ENCODE data around the gene MKNK1.

Gene MKNK1

DNA sequence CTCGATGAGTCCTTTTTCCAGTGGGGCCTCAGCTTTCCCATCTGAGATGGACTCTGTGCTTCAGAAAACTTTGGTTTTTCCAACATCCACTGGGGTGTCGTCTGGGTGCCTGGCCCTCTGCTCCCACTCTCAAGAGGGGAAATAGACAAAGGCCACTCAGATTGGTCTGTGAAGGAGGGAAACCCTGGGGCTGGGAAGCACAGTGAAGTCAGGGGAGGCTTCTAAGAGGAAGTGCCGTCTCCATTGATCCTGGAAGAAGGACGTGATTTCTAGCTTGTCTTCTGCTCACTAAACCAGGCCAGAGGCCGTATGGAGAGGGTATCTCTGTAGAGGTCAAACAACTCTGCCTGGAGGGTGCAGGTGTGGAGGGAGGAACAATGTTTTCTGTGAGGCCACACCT, 57.9 kb downstream of the MKNK1 start:
- H3K27me3 ChIP-seq (ENCODE audit: insufficient read depth, poor library complexity, severe bottlenecking) = peaks cover 20% of the 10 kb centered on the region
- no peaks in the 10 kb centered on the region for H3K36me3 ChIP-seq (ENCODE audit: low read depth)
- DNase-seq (ENCODE audit: low spot score) (no peak), ATAC-seq (ENCODE audit: low read depth) (no peak)
- H3K9me3 ChIP-seq (ENCODE audit: severe bottlenecking) = no peaks in the 10 kb centered on the region
- no peak overlapping the region for H3K27ac ChIP-seq (ENCODE audit: poor library complexity, severe bottlenecking)
- TF ChIP-seq, protein P1, sequence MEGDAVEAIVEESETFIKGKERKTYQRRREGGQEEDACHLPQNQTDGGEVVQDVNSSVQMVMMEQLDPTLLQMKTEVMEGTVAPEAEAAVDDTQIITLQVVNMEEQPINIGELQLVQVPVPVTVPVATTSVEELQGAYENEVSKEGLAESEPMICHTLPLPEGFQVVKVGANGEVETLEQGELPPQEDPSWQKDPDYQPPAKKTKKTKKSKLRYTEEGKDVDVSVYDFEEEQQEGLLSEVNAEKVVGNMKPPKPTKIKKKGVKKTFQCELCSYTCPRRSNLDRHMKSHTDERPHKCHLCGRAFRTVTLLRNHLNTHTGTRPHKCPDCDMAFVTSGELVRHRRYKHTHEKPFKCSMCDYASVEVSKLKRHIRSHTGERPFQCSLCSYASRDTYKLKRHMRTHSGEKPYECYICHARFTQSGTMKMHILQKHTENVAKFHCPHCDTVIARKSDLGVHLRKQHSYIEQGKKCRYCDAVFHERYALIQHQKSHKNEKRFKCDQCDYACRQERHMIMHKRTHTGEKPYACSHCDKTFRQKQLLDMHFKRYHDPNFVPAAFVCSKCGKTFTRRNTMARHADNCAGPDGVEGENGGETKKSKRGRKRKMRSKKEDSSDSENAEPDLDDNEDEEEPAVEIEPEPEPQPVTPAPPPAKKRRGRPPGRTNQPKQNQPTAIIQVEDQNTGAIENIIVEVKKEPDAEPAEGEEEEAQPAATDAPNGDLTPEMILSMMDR (IDR thresholded peaks at IDR 0.05; ENCODE audit: poor library complexity, severe bottlenecking) = no peak
- no peak overlapping the region for H3K4me3 ChIP-seq (ENCODE audit: severe bottlenecking)
- no peaks in the 10 kb centered on the region for H3K4me1 ChIP-seq (ENCODE audit: insufficient read depth, poor library complexity, severe bottlenecking)

DNA sequence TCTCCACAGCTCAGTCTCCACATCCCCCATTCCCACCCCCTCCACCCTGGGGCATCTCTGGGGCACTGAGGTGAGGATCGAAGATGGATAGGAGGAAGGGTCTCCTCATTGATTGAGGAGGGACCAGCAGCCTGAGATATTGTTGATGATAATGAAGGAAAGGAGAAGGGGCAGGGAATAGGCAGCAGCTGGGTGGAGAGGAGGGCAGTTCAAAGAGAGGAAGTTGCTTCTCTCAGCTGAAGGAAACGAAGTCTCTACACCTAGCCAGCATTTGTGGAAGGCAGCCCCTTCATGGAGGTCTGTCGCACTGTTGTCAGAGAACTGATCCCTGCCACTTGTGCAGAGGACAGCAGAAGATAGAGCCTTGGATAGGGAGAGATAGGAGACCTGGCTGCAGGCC, 58.3 kb downstream of the MKNK1 start:
- Histone ChIP-seq H3K27me3 (ENCODE audit: insufficient read depth, poor library complexity, severe bottlenecking) (peaks cover 20% of the 10 kb centered on the region), H3K4me1 (ENCODE audit: insufficient read depth, poor library complexity, severe bottlenecking) (no peaks in the 10 kb centered on the region), H3K36me3 (ENCODE audit: low read depth) (no peaks in the 10 kb centered on the region), H3K9me3 (ENCODE audit: severe bottlenecking) (no peaks in the 10 kb centered on the region), H3K4me3 (ENCODE audit: severe bottlenecking) (no peak overlapping the region), H3K27ac (ENCODE audit: poor library complexity, severe bottlenecking) (no peak overlapping the region)
- DNase-seq (ENCODE audit: low spot score) (no peak), ATAC-seq (ENCODE audit: low read depth) (no peak)
- TF ChIP-seq, protein P1 (IDR thresholded peaks at IDR 0.05; ENCODE audit: poor library complexity, severe bottlenecking) = no peak

DNA sequence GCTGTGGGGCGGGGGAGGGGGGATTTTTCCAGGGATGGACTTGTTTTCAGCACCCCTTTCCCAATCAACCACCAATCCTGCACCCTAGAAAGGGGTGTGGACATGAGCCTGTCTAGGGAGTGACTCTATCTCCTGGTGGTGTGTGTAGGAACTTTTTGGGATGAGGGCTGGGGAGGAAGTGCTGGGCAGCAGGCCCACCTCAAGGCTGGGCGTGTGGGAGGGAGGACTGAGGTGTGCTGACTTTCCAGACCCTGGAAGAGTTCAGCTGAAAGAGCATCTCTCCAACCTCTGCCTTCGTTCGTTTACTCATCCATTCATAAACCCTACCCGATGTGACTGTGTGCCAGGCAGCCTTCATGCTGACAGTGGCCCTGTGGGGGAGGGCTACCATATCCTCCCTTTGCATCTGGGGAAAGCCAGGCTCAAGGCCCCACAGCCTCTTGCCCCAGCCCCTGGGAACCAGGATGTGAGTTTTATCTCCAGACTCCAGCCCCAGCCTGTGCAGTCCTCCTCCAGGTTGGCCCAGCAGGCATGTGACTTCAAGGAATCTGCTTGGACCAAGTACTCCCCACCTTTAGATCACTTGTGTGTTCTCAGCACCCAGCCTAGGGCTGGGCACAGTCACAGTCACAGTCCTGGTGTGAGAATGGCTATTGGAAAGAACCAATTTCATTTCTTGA, 59.4 kb downstream of the MKNK1 start:
- H3K27ac ChIP-seq (ENCODE audit: poor library complexity, severe bottlenecking) = no peak overlapping the region
- no peak for DNase-seq (ENCODE audit: low spot score)

DNA sequence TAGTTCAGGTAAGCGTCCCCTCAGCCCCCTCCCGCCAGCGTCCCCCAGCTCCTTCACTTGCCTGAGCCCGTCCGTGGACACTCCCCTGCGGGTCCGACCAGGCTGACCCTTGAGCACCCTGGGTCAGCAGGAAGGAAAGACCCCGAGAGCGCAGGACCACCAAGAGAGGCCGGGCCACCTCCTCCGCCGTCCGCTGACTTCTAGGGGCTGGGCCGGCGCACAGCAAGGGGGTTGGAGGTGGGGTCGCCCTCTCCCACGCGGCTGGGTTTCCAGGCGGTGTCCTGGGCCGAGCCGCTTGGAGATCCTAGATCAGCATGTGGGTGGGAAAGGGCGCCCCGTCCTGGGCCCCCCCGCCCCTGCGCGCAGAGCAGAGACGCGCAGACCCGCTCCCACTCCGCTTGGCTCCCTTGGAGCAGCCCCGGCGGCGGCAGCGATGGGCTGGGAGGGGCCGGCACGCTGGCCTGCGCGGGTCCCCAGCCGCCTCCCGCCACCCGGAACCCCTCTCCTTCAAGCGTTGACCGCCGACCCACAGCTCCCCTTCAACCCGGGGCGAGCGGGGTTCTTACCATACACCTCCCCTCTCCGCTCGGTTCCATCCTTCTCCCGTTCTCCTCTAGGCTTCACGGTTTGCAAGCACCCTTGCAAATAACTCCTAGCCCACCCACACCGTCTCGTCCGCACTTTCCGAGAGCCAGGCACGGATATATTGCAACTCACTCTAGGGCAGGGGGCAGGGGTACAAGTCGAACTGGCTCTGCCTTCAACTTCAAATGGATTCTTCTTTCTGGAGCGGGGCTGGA, 60.1 kb downstream of the MKNK1 start:
- ATAC-seq (ENCODE audit: low read depth) (no peak), DNase-seq (ENCODE audit: low spot score) (no peak)
- Histone ChIP-seq H3K4me3 (ENCODE audit: severe bottlenecking) (no peak overlapping the region), H3K27me3 (ENCODE audit: insufficient read depth, poor library complexity, severe bottlenecking) (peaks cover 20% of the 10 kb centered on the region), H3K36me3 (ENCODE audit: low read depth) (no peaks in the 10 kb centered on the region), H3K27ac (ENCODE audit: poor library complexity, severe bottlenecking) (no peak overlapping the region), H3K9me3 (ENCODE audit: severe bottlenecking) (no peaks in the 10 kb centered on the region), H3K4me1 (ENCODE audit: insufficient read depth, poor library complexity, severe bottlenecking) (no peaks in the 10 kb centered on the region)
- TF ChIP-seq, protein P1 (IDR thresholded peaks at IDR 0.05; ENCODE audit: poor library complexity, severe bottlenecking) = no peak

More for the DNA sequence above, 59.4 kb downstream of the MKNK1 start:
- H3K4me1 ChIP-seq (ENCODE audit: insufficient read depth, poor library complexity, severe bottlenecking) = no peaks in the 10 kb centered on the region
- H3K27me3 ChIP-seq (ENCODE audit: insufficient read depth, poor library complexity, severe bottlenecking) = peaks cover 20% of the 10 kb centered on the region
- no peaks in the 10 kb centered on the region for H3K36me3 ChIP-seq (ENCODE audit: low read depth)
- ATAC-seq (ENCODE audit: low read depth) = no peak
- H3K4me3 ChIP-seq (ENCODE audit: severe bottlenecking) = no peak overlapping the region
- no peaks in the 10 kb centered on the region for H3K9me3 ChIP-seq (ENCODE audit: severe bottlenecking)
- TF ChIP-seq, protein P1 (IDR thresholded peaks at IDR 0.05; ENCODE audit: poor library complexity, severe bottlenecking) = no peak

DNA sequence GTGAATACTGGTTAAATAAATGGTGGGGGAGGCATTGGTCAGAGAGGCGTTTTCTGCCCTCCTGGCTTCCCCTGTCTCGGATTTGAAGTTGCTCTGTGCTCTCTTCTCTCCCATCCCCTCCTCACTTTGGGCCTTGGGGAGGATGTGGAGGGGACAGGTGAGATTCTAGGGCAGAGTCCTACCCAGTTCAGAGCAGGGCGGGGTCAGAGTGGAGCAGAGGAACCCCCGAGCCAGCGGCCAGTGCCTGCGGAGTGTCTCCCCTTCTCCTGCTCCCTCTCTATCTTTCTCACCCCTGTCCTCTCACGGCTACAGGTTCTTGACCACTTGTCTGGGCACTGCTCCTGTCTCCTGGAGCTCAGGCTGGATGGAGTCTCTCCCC, 60.7 kb downstream of the MKNK1 start:
- DNase-seq (ENCODE audit: low spot score) = no peak
- Histone ChIP-seq H3K27me3 (ENCODE audit: insufficient read depth, poor library complexity, severe bottlenecking) (peaks cover 20% of the 10 kb centered on the region), H3K4me1 (ENCODE audit: insufficient read depth, poor library complexity, severe bottlenecking) (no peaks in the 10 kb centered on the region), H3K4me3 (ENCODE audit: severe bottlenecking) (no peak overlapping the region), H3K27ac (ENCODE audit: poor library complexity, severe bottlenecking) (no peak overlapping the region), H3K36me3 (ENCODE audit: low read depth) (no peaks in the 10 kb centered on the region), H3K9me3 (ENCODE audit: severe bottlenecking) (no peaks in the 10 kb centered on the region)
- ATAC-seq (ENCODE audit: low read depth) = no peak
- TF ChIP-seq, protein P1 (IDR thresholded peaks at IDR 0.05; ENCODE audit: poor library complexity, severe bottlenecking) = no peak

All from RWPE2 (cell line).